Mucosa of descending colon (tissue), 3 donors: Measurements from ENCODE around the gene RNASE4. TPM values are rescaled to one million over a fixed set of nuclear protein-coding genes. Genes with fewer than 3 reads are reported as not detected.
A peak's percentile ranks its signal among the peaks of the same experiment; 100 is the strongest.

Experiments used
- ATAC-seq: fragments of 200-7000 bp; cut with Tn5 transposase; one replicate; pipeline ENCODE4 v1.9.1; 2020; ENCODE audit warnings: mild to moderate bottlenecking, moderate library complexity
- DNase-seq, 3 donors: peaks; one replicate each; pipeline ENCODE4 v3.0.0-alpha.2; 2020
- H3K36me3 ChIP-seq: fragments of 200-600 bp; one replicate; pipeline ENCODE4 v1.8.0; 2021; ENCODE audit warnings: low read depth, mild to moderate bottlenecking
- H3K4me1 ChIP-seq: fragments of 200-600 bp; one replicate; pipeline ENCODE4 v1.8.0; 2021; ENCODE audit warnings: low read depth, mild to moderate bottlenecking
- H3K4me3 ChIP-seq: fragments of 200-600 bp; one replicate; pipeline ENCODE4 v1.8.0; 2021; ENCODE audit warnings: mild to moderate bottlenecking
- H3K9me3 ChIP-seq: fragments of 200-600 bp; one replicate; pipeline ENCODE4 v1.8.0; 2021; ENCODE audit warnings: mild to moderate bottlenecking
- CTCF ChIP-seq: fragments of 200-600 bp; IDR thresholded peaks from one replicate; pipeline ENCODE4 v1.8.0; 2022; ENCODE audit warnings: antibody characterized with exemption, mild to moderate bottlenecking
- intact Hi-C, 2 donors: fragments of 100-400 bp; cut with DNase I in 1 of 2; cut with micrococcal nuclease in 1 of 2; formaldehyde crosslinking; loops; one replicate each; pipeline versions ENCODE4 v1.11.0 to v1.11.1; 2022; cut with DNase I, micrococcal nuclease
- total RNA-seq, 3 donors: library from RNA; stranded (reverse); fragmentation: NEBNext Ultra II Directional in 2 of 3; extraction: Animal tissue kit (Norgen Biotek cat#: 25700) in 2 of 3; gene quantifications; one replicate each; pipeline versions ENCODE4 v1.2.1 to v1.2.4, GENCODE V29; 2021 to 2023
- donor health status: DM: no; HTN: no; CAD: no; lungs with moderate emphysema.
- donor health status: DM: no; HTN: no; CAD: no.
- donor health status: DM: no; HTN: yes; CAD: no.

RNASE4 gene
- total RNA-seq, 3 donors from 2014 or later, result 35.9 to 37.4 (median 36.4) TPM

- peak overlapping the region; percentile 52 for H3K4me3 ChIP-seq
- peak; percentile 38 for ATAC-seq
- peaks cover 50% of the 10 kb centered on the region for H3K4me1 ChIP-seq
- H3K9me3 ChIP-seq, result no peaks in the 10 kb centered on the region
- DNase-seq, result peak; percentile 73 to 87 (median 81)
- H3K36me3 ChIP-seq, result no peaks in the 10 kb centered on the region
- no peak for TF ChIP-seq CTCF
- intact Hi-C loops, result loop anchor here (5.0 to 10.0 kb wide), 4 partner anchors 71 to 421 kb away; partner anchors contain the start of genes CCNB1IP1 (in 1 of the 2), TEP1 (in 1 of the 2) and TMEM253 (in 1 of the 2)
Measured at GRCh38 chr14:20683125-20683890, 1.1 kb upstream of the RNASE4 start.

GRCh38 chr14:20684662-20685456 is 499 bp downstream of the RNASE4 start:
- DNase-seq (peak; percentile 58 to 67 (median 64)), ATAC-seq (no peak)
- Histone ChIP-seq H3K36me3 (no peaks in the 10 kb centered on the region), H3K9me3 (no peaks in the 10 kb centered on the region), H3K4me3 (peak overlapping the region; percentile 52), H3K4me1 (peaks cover 54% of the 10 kb centered on the region)
- intact Hi-C loops, result loop anchor here (5.0 to 10.0 kb wide), 4 partner anchors 73 to 420 kb away; partner anchors contain the start of genes CCNB1IP1 (in 1 of the 2), TEP1 (in 1 of the 2) and TMEM253 (in 1 of the 2)
- TF ChIP-seq CTCF, result no peak

GRCh38 chr14:20686386-20687143 is 2.2 kb downstream of the RNASE4 start:
- H3K9me3 ChIP-seq, result no peaks in the 10 kb centered on the region
- intact Hi-C loops, result loop anchor here in 1 of 2 donors (10.0 kb wide), 2 partner anchors 352 to 418 kb away; partner anchors contain the start of genes CCNB1IP1 and TMEM253
- no peaks in the 10 kb centered on the region for H3K36me3 ChIP-seq
- peaks cover 49% of the 10 kb centered on the region for H3K4me1 ChIP-seq
- no peak overlapping the region for H3K4me3 ChIP-seq
- peak; percentile 20 for ATAC-seq
- DNase-seq, result peak in 1 of 3 donors; percentile 84
- TF ChIP-seq CTCF, result no peak

- intact Hi-C loops, result loop anchor here in 1 of 2 donors (10.0 kb wide), 2 partner anchors 353 to 417 kb away; partner anchors contain the start of genes CCNB1IP1 and TMEM253
- no peaks in the 10 kb centered on the region for H3K9me3 ChIP-seq
- ATAC-seq (peak; percentile 50), DNase-seq (peak in 2 of 3 donors; percentile 64 to 70)
- no peak overlapping the region for H3K4me3 ChIP-seq
- no peaks in the 10 kb centered on the region for H3K36me3 ChIP-seq
- peaks cover 49% of the 10 kb centered on the region for H3K4me1 ChIP-seq
- no peak for TF ChIP-seq CTCF
Measured at GRCh38 chr14:20687362-20688166, 3.2 kb downstream of the RNASE4 start.
